GM19351 (cell line): ENCODE data around the gene SHISA8.
"Not testable (repeated sequence)": the region's sequence is repeated elsewhere in the genome, so short reads cannot be mapped to it uniquely, and the experiment has no call there.

Experiments used
- ATAC-seq: cut with Tn5 transposase; IDR thresholded peaks from one replicate; pipeline ENCODE4 v1.9.1; 2021; ENCODE audit warnings: mild to moderate bottlenecking, moderate library complexity; ENCODE audit not compliant: unreplicated experiment

The SHISA8 gene

DNA sequence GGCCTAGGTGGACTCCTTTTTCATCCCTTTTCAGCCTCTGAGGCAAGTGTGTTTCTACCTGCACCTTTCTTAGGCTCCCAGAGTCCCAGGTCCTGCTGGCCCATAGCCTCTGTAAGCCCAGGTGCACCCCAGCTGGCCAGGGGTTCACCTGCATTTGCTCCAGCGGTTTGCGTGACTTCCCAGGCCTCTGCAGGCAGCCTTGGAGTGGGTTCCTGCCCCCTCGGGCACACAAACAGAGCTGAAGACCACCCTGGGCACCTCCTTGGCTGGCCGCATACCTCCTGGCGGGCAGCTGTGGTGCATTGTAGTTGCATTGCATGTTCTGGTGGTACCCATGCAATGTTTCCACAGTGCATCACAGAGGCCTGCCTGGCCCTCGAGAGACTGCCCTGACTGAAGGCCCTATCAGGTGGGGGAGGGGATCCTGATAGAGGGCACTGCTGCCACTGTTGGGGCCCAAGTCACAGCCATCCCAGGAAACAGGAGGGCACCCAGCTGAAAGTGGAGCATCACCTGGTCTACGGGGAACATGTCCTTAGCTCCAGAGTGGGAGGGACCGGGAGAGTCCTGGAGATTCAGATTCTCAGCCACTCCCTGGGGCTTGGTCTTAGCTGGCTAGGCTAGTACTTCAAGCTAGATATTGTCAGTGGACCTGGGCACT, 14.1 kb downstream of the SHISA8 start:
- ATAC-seq, result no peak

DNA sequence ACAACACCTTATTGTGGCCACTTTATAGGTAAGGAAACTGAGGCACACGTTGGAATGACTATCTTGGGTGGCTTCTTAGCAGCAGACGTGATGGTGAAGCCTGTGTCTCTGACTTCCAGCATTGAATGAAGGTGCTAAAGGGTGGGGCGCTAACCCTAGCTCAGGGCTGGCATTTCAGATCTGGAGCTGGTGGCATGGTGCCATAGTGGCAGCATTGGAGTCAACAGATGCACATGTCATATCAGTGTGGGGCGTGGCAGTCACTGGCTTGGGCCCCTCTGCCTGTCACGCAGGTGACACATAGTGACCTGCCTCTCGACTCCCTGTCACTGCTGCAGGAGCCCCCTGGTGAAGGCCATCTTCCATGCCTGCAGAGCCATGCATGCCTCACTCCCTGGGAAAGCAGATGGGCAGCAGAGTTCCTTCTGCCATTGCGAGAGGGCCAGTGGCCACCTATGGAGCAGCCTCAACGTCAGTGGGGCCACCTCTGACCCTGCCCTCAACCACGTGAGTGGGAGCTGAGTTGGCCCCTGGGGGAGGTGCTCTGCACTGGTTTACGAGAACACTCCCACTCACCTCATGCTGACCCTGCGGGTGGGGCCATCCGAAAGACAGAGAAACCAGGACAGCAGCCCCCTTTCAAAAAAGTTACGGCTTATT, 14.8 kb downstream of the SHISA8 start:
- no peak for ATAC-seq

DNA sequence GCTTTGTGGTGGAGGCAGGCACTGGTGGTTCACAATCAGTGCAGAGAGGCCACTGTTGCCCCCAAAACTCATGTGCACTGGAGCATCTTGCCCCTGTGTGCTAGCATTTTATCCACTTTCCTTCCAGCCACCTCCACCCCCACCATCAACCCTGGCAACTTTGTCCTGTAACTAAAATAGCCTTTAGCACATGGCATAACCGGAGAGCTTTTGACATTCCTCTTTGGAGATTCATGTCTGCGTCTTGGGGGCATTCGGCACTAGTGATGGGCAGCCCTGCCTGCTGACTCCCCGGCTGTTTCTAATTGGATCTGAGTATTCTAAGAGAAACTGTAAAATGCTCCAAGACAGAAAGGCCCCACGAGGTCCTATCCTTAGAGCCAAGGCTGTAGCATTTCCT, 15.8 kb downstream of the SHISA8 start:
- no peak for ATAC-seq

- no peak for ATAC-seq
Measured at GRCh38 chr22:41898645-41899044, 16.2 kb downstream of the SHISA8 start.

DNA sequence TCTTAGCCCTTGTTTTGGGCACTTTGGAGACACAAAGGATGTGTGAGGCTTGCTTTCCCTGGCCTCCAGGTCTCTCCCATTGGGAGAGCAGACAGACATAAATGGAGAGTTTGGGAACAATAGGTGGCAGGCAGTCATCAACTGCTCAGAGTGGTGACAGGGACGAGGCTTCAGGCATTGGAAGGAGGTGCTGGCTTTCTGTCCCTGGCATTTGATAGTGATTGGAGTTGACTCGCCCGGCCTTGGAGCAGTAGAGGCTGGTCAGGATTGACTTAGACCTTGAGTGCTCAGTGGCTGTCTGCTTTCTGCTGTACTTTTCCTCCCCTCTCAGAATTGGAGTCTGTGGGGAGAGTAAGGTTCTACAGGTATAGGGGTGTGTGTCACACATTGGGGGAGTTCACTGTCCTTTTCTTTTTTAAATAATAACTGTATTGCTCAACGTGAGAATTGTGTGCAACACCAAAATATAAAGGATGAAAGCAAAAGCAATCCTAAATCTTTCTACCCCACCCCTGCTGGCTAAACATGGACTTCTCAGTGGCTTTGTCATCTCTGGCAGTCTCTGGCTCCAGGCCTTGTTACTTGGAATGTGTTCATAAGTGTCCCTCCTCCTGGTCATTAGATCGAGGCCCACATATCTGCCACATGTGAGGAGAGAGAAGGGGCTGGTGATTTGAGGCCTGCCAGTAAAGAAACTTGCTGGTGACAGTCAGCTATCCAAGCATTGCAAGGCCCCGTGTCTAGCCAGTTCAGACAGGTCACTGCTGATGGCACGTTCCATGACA, 21.1 kb downstream of the SHISA8 start:
- no peak for ATAC-seq

GRCh38 chr22:41892721-41893120, 22.2 kb downstream of the SHISA8 start:
- ATAC-seq, result no peak

GRCh38 chr22:41891407-41891806, 23.5 kb downstream of the SHISA8 start:
- ATAC-seq, result no peak

DNA sequence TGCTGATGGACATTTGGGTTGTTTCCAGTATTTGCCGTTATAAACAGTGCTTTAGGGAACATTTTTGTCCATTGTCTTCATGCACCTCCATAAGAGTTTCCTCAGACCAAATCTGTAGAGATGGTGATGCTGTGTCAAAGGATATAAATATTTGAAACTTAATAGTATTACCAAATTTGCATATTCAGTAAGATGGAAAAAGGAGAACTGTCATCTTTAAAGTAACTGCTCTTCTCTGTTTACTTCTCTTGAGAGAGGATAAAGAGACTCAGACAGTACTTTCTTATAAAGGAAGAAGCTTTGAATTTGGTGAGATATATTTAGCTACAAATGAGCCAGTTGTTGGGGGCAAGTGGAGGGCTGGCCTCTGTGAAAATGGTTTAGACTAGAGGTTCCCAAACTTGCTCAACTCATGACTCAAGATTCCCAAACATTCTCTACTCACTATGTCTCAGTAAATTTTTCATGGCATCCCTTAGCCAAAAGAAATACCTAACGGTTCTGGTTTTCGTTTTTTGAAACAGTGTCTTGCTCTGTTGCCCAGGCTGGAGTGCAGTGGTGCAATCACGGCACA, 26.2 kb downstream of the SHISA8 start:
- no peak for ATAC-seq

DNA sequence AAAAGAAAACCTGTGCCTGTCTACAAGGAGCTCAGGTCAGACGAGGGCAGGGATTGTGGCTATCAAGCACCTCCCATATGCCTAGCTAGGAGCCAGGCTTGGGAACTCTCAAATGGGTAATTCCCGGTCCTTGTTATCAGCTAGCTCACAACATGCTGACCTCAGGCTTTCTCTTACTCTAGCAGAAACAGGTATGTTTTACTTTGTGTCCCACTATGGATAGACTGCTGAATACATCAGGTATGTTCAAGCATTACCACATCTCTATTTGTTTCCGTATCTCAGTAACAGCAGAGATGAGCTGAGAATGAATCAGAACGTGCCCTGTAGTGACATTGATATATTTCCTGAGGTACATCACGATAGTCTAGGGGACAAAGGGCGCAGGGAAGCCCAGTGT, 29.4 kb downstream of the SHISA8 start:
- ATAC-seq, result no peak

DNA sequence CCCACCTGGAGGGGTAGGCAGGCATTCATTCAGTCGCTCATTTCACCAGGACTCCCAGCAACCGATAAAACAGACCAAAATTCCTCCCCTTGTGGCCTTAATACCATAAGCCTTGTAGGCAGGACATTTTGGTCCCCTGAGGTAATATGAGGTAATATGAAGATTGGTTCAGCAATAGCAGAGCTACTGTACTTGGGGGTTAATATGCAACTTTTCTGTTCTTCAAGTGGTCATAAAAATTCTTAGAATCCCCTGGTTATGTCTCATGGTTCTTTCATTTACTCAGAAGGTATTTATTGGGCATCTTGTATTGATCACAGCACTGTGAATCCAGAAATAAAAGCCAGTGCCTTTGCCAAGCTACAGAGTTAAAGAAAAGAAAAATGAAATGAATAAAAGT, 29.8 kb downstream of the SHISA8 start:
- ATAC-seq, result no peak

GRCh38 chr22:41883400-41883799, 31.5 kb downstream of the SHISA8 start:
- no peak for ATAC-seq

DNA sequence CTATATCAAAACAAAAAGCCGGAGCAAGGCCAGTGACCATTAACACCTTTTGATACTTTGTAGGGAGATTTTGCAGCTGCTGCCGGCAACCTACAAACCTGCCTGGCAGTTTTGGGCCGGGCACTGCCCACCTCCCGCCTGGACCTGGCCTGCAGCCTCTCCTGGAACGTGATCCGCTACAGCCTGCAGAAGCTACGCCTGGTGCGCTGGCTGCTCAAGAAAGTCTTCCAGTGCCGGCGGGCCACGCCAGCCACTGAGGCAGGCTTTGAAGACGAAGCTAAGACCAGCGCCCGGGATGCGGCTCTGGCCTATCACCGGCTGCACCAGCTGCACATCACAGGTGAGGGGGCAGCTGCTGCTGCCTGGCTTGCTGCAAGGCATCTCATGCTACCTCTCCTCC, 34.2 kb downstream of the SHISA8 start:
- no peak for ATAC-seq

- ATAC-seq, result no peak
Measured at GRCh38 chr22:41876675-41877074, 38.2 kb downstream of the SHISA8 start.

DNA sequence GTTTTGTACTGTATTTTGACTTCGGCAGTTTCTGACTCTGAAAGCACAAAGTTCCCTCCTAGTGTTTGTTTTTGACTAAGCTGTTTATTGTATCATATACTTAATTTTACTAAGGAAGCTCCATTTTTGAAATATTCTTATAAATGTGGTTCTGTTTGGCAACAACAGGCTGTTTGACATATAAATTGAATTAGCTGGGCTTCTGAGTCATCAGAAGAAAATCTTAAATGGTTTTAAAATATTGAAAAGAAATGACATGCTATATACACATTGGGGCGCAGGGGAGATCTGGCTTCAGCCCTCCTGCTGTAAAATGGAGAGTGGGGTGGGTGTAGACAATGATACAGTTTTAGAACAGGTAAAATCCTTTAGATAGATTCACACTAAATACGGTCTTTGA, 38.6 kb downstream of the SHISA8 start:
- ATAC-seq, result no peak

- no peak for ATAC-seq
Measured at GRCh38 chr22:41875531-41876270, 39.2 kb downstream of the SHISA8 start.

GRCh38 chr22:41874090-41874489, 40.8 kb downstream of the SHISA8 start:
- ATAC-seq, result no peak

DNA sequence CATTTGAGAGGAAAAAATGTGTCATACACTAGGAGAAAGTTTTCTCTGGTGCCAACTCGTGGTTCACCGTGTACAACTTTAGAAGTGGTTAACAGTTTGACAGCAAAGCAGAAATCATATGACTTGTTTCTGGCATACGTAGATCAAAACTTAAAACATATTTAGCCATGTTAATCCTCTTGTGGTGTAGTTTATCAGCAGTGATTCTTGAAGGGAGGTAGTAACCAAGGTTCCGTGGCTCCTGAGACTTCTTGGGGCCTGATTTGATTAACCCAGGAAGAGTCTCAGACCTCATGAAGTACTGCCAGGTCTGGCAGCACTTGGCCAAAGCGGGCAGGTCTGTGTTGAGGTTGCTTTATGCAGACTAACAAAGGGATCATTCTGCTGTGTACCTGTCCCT, 41.5 kb downstream of the SHISA8 start:
- no peak for ATAC-seq

GRCh38 chr22:41870786-41871185, 44.1 kb downstream of the SHISA8 start:
- no peak for ATAC-seq

GRCh38 chr22:41870081-41870480, 44.8 kb downstream of the SHISA8 start:
- ATAC-seq, result not testable (repeated sequence)

GRCh38 chr22:41868556-41868955, 46.3 kb downstream of the SHISA8 start:
- no peak for ATAC-seq

DNA sequence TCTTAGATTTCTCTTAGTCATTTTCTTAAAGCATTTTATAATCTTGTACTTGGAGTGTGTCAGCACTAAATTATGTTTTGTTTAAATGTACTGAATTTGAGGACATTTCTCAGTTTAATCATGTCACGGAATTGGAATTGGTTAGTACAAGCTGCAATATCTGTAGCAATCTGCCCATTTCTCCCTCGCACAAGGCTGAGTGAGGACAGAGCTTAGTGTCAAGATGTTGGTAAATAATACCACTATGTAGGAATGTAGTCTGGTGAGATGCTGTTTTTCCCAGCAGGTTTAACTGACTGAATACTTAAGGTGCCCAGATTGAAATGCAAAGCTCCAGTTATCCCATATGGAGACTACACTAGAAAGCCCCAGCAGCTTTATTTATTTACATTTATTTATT, 51.4 kb downstream of the SHISA8 start:
- ATAC-seq, result no peak
